ENCODE measurements around the gene NAALADL2.
"Not testable (repeated sequence)": the region's sequence is repeated elsewhere in the genome, so short reads cannot be mapped to it uniquely, and the experiment has no call there.

NAALADL2 gene

GRCh38 chr3:175777495-175777894 lies 918.4 kb downstream of the NAALADL2 start:
- peak; percentile 94 for DNase-seq (ENCODE audit: low read depth)

- no peak for DNase-seq (ENCODE audit: low read depth)
Observed at GRCh38 chr3:175777965-175778364, 918.8 kb downstream of the NAALADL2 start.

GRCh38 chr3:175778994-175779393 lies 919.9 kb downstream of the NAALADL2 start:
- peak; percentile 57 for DNase-seq (ENCODE audit: low read depth)

GRCh38 chr3:175787109-175787508 lies 928.0 kb downstream of the NAALADL2 start:
- DNase-seq (ENCODE audit: low read depth), result not testable (repeated sequence)

- DNase-seq (ENCODE audit: low read depth), result no peak
Observed at GRCh38 chr3:175792245-175792644, 933.1 kb downstream of the NAALADL2 start.

GRCh38 chr3:175798326-175798725 lies 939.2 kb downstream of the NAALADL2 start:
- no peak for DNase-seq (ENCODE audit: low read depth)

GRCh38 chr3:175805825-175806224 lies 946.7 kb downstream of the NAALADL2 start:
- no peak for DNase-seq (ENCODE audit: low read depth)

GRCh38 chr3:175807175-175807574 lies 948.0 kb downstream of the NAALADL2 start:
- DNase-seq (ENCODE audit: low read depth), result no peak

GRCh38 chr3:175818811-175819464 lies 959.8 kb downstream of the NAALADL2 start:
- DNase-seq (ENCODE audit: low read depth), result no peak

- DNase-seq (ENCODE audit: low read depth), result not testable (repeated sequence)
Observed at GRCh38 chr3:175822766-175823491, 963.8 kb downstream of the NAALADL2 start.

GRCh38 chr3:175825016-175825580 lies 966.0 kb downstream of the NAALADL2 start:
- not testable (repeated sequence) for DNase-seq (ENCODE audit: low read depth)

- no peak for DNase-seq (ENCODE audit: low read depth)
Observed at GRCh38 chr3:175826759-175827158, 967.6 kb downstream of the NAALADL2 start.

GRCh38 chr3:175829809-175830208 lies 970.7 kb downstream of the NAALADL2 start:
- not testable (repeated sequence) for DNase-seq (ENCODE audit: low read depth)

- DNase-seq (ENCODE audit: low read depth), result not testable (repeated sequence)
Observed at GRCh38 chr3:175835763-175836162, 976.6 kb downstream of the NAALADL2 start.

- no peak for DNase-seq (ENCODE audit: low read depth)
Observed at GRCh38 chr3:175836617-175837016, 977.5 kb downstream of the NAALADL2 start.

- no peak for DNase-seq (ENCODE audit: low read depth)
Observed at GRCh38 chr3:175837962-175838361, 978.8 kb downstream of the NAALADL2 start.

GRCh38 chr3:175839366-175840005 lies 980.4 kb downstream of the NAALADL2 start:
- DNase-seq (ENCODE audit: low read depth), result no peak

GRCh38 chr3:175851541-175851940 lies 992.4 kb downstream of the NAALADL2 start:
- DNase-seq (ENCODE audit: low read depth), result no peak

- no peak for DNase-seq (ENCODE audit: low read depth)
Observed at GRCh38 chr3:175852560-175852959, 993.4 kb downstream of the NAALADL2 start.

- DNase-seq (ENCODE audit: low read depth), result peak; percentile 2
Observed at GRCh38 chr3:175857666-175858270, 998.6 kb downstream of the NAALADL2 start.
